ENCODE results near the gene FSTL5.

FSTL5 gene

DNA sequence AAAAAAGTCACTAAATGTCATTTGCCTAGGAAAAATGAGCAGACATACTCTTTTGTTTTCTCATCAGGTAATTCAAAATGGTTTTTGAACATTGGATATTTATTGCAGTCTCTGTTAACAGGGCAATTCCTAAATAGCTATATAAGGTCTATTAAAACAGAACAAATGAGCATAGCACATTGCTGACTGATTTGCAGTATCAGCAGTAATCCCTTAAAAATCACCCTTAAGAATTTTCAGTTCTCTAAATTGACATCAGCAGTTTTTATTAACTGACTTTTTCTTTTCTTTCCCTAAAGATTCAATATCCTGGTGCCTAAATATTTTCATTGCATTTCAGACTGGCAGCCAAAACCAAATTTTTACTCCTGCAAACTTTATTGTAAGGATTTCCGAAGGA lies 270.2 kb downstream of the FSTL5 start:
- no peaks in the 10 kb centered on the region for H3K36me3 Mint-ChIP-seq (ENCODE audit: low read depth)
- H3K4me3 Mint-ChIP-seq: no peak overlapping the region
- H3K9me3 Mint-ChIP-seq: no peaks in the 10 kb centered on the region

DNA sequence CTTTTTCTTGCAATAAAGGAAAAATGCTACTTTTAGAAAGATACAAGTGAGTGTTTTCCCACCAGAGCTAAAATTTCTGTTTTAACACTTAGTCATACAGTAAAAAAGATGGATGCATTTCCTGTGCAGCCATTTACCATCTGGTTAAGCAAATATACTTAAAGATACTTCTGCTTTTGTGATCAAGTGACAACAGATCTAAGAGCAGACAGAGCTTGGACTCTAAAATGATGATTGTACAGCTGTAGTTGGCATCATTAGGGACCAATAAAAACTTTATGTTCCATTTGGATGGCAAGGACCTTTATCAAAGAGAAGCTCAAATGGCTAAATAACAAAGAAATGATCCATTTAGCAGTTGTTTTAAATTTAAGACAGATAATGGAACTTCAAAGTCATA lies 270.8 kb downstream of the FSTL5 start:
- no peak for ATAC-seq
- H3K27me3 Mint-ChIP-seq: no peaks in the 10 kb centered on the region
- H3K9me3 Mint-ChIP-seq: no peaks in the 10 kb centered on the region
- H3K4me3 Mint-ChIP-seq: no peak overlapping the region
- H3K36me3 Mint-ChIP-seq (ENCODE audit: low read depth): no peaks in the 10 kb centered on the region
- no peak overlapping the region for H3K27ac Mint-ChIP-seq
- no peak for DNase-seq
- H3K4me1 Mint-ChIP-seq: no peaks in the 10 kb centered on the region

More for the DNA sequence above, 270.2 kb downstream of the FSTL5 start:
- DNase-seq (no peak), ATAC-seq (no peak)
- Mint-ChIP-seq H3K4me1 (no peaks in the 10 kb centered on the region), H3K27ac (no peak overlapping the region), H3K27me3 (no peaks in the 10 kb centered on the region)

DNA sequence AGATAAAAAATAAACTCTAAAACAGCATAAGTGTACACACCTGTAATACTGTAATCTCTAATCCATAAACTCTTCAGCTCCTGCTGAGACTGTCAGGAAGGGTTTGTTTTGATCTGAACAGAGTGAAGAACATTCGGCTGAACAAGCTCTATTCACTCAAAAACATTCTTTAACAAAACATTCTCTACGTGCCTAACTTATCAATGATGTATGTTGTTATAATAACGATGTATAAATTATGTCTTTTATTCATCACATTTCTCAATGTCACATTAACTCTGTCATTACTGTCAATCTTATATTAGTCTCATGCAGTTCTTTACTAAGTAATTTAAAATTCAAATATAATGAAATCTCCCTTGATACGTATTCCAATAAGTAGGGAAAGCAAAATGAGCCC lies 280.6 kb downstream of the FSTL5 start:
- H3K4me3 Mint-ChIP-seq: no peak overlapping the region
- H3K9me3 Mint-ChIP-seq: no peaks in the 10 kb centered on the region
- H3K27me3 Mint-ChIP-seq: no peaks in the 10 kb centered on the region
- ATAC-seq (no peak), DNase-seq (no peak)
- H3K36me3 Mint-ChIP-seq (ENCODE audit: low read depth): no peaks in the 10 kb centered on the region
- no peaks in the 10 kb centered on the region for H3K4me1 Mint-ChIP-seq
- no peak overlapping the region for H3K27ac Mint-ChIP-seq

DNA sequence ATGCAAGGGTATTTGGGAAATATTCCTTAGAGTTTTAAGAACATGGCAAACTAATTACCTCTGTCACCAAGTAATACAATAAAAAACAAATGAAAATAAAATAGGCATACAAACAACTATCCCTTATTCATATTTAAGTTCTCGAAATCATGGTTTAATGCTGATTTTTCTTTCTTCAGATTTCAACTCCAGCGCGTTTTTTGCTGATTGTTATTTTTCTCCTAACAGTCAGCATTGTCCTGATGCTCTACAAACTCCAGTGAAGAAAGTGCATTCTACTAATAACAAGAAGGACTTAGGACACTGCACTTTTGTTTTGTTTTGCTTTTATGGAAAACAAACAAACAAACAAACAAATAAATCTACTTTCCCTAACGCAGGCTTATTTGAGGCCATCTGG lies 282.4 kb downstream of the FSTL5 start:
- Mint-ChIP-seq H3K4me3 (no peak overlapping the region), H3K27me3 (no peaks in the 10 kb centered on the region), H3K27ac (no peak overlapping the region), H3K4me1 (no peaks in the 10 kb centered on the region), H3K9me3 (no peaks in the 10 kb centered on the region), H3K36me3 (ENCODE audit: low read depth) (no peaks in the 10 kb centered on the region)
- ATAC-seq: no peak
- DNase-seq: no peak

DNA sequence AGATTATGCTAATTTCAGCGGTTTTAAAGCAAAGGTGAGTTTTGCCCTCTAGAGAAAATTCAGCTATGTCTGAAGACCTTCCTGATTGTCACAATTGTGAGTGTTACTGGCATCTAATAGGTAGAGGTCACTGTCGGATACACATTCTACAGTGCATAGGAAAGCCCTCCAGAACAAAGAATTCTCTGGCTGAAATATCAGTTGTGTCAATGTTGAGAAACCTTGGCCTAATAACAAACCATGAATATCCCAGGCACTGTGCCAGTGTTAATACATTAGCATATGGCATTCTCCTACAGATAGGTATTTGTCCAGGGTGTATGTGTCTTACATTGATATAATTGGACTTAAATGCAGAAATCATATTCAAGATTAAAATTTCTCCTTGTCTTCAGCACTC lies 294.3 kb downstream of the FSTL5 start:
- no peak overlapping the region for H3K27ac Mint-ChIP-seq
- H3K27me3 Mint-ChIP-seq: no peaks in the 10 kb centered on the region
- ATAC-seq: no peak
- H3K4me1 Mint-ChIP-seq: no peaks in the 10 kb centered on the region
- H3K4me3 Mint-ChIP-seq: no peak overlapping the region
- peaks cover 6% of the 10 kb centered on the region for H3K9me3 Mint-ChIP-seq
- DNase-seq: no peak
- no peaks in the 10 kb centered on the region for H3K36me3 Mint-ChIP-seq (ENCODE audit: low read depth)

DNA sequence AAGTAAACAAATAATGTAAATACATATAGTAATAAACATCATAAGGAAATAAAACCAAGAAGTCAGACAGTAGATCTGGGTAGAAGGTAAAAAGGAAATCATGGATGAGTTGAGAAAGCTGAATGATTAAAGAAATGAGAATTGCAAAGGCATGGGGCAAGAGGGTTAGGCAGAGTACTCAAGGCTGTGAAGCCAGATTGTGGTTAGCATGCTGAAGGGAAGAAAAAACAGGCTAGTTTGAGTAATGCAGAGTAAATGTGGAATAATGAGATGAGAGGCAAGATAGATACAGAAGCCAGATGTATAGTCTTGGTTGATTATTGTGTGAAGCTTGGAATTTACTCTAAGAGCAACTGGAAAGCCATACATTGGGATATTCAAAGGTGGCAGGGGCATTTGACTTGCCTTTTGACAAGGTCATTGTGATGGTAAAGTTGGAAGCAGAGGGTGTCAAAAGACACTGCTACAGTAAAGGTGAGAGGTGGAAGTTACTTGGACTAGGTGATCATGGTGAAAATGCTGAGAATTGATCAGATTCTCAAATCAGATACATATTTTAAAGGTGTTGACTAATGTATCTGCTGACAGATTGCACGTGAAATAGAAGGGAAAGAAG lies 307.0 kb downstream of the FSTL5 start:
- Mint-ChIP-seq H3K36me3 (ENCODE audit: low read depth) (no peaks in the 10 kb centered on the region), H3K9me3 (peaks cover 4% of the 10 kb centered on the region), H3K4me3 (no peak overlapping the region), H3K27ac (no peak overlapping the region), H3K4me1 (no peaks in the 10 kb centered on the region), H3K27me3 (no peaks in the 10 kb centered on the region)
- ATAC-seq (no peak), DNase-seq (no peak)

DNA sequence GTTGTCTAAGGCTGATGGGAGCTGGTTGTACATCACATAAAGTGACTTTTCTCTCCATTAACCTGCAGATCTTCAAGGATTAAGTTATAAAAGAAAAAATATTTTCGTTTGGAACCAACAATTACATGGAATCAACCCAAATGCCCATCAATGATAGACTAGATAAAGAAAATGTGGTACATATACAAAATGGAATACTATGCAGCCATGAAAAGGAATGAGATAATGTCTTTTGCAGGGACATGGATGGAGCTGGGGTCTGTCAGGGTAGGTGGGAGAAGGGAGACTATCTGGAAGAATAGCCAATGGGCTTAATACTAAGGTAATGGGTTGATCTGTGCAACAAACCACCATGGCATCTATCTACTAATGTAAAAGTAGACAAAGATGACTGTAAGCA lies 313.2 kb downstream of the FSTL5 start:
- Mint-ChIP-seq H3K4me3 (no peak overlapping the region), H3K27me3 (no peaks in the 10 kb centered on the region), H3K36me3 (ENCODE audit: low read depth) (no peaks in the 10 kb centered on the region), H3K27ac (no peak overlapping the region), H3K9me3 (peaks cover 4% of the 10 kb centered on the region), H3K4me1 (no peaks in the 10 kb centered on the region)
- ATAC-seq: no peak
- DNase-seq: no peak

DNA sequence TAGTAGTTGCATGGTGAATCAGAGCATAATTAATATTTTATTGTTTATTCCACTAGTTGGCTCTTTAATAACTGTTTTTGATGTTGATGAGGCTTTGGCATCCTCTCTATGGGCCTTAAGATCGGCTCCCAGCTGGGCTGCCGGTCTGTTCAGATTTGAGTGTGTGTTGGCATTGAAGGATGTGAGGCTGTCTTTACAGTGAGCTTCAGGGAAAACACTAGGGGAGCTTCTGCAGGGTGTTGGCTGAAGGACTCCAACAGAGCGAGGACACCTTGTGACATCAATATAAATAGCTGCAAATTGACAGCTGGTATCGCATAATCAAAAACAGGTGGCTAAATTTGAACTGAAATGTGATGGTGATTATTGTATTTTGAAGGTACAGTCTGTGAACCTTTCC lies 322.0 kb downstream of the FSTL5 start:
- Mint-ChIP-seq H3K27ac (no peak overlapping the region), H3K4me1 (no peaks in the 10 kb centered on the region), H3K9me3 (peaks cover 3% of the 10 kb centered on the region), H3K36me3 (ENCODE audit: low read depth) (no peaks in the 10 kb centered on the region), H3K27me3 (no peaks in the 10 kb centered on the region), H3K4me3 (no peak overlapping the region)
- no peak for DNase-seq
- ATAC-seq: no peak

DNA sequence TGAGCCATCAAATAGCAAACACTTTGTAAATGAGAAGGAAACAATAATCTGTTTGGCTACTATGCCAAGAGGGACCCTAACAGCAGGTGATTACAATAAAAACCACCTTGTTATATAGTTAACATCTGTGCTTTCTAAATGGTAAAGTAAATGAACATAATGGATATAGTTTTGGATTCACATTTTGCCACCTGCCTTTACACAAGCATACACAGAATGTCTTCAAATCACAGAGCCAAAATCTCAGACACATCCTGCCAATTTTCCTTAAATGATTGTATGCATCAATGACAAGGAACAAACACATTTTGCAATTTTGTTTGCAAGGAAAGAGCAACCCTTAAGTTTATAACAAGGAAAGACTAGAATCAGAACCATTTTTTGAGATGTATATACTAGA lies 334.2 kb downstream of the FSTL5 start:
- DNase-seq (no peak), ATAC-seq (no peak)
- Mint-ChIP-seq H3K4me1 (no peaks in the 10 kb centered on the region), H3K27ac (no peak overlapping the region), H3K4me3 (no peak overlapping the region), H3K27me3 (no peaks in the 10 kb centered on the region), H3K9me3 (peaks cover 8% of the 10 kb centered on the region), H3K36me3 (ENCODE audit: low read depth) (no peaks in the 10 kb centered on the region)

DNA sequence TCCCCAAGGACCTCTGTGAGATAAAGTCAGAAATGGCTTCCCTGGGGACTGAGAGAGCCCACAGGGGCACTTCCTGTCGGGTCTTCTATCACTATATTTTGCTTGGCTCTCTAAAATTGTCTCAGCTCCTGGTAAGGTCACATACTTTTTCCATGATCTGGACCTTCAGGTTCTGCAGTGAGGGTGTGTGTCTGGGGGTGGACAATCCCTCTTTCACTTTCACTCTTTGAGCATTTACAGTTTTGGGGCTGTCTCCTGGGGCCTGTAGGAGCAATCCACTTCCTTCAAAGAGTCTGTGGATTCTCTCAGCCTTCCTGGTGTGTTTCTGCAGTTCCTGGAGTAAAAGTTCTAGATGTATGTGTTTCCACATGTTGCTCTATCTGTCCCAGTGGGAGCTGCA lies 335.7 kb downstream of the FSTL5 start:
- no peak overlapping the region for H3K27ac Mint-ChIP-seq
- H3K4me1 Mint-ChIP-seq: no peaks in the 10 kb centered on the region
- H3K9me3 Mint-ChIP-seq: peaks cover 8% of the 10 kb centered on the region
- no peaks in the 10 kb centered on the region for H3K27me3 Mint-ChIP-seq
- ATAC-seq (no peak), DNase-seq (no peak)
- no peak overlapping the region for H3K4me3 Mint-ChIP-seq
- H3K36me3 Mint-ChIP-seq (ENCODE audit: low read depth): no peaks in the 10 kb centered on the region

DNA sequence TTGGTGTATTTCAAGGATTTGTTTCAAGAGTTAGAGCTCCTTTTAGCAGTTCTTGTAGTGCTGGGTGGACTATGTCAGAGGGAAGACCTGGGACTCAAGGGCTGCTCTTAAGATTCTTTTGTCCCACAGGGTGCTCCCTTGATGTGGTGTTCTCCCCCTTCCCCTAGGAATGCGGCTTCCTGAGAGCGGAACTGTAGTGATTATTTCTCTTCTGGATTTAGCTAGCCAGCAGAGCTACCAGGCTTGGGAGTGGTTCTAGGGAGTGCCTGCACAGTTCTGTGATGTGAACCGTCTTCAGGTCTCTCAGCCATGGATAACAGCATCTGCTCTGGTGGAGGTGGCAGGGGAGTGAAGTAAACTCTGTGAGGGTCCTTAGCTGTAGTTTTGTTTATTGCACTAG lies 336.8 kb downstream of the FSTL5 start:
- Mint-ChIP-seq H3K27me3 (no peaks in the 10 kb centered on the region), H3K9me3 (peaks cover 8% of the 10 kb centered on the region), H3K36me3 (ENCODE audit: low read depth) (no peaks in the 10 kb centered on the region), H3K4me1 (no peaks in the 10 kb centered on the region), H3K4me3 (no peak overlapping the region), H3K27ac (no peak overlapping the region)
- ATAC-seq: no peak
- no peak for DNase-seq

DNA sequence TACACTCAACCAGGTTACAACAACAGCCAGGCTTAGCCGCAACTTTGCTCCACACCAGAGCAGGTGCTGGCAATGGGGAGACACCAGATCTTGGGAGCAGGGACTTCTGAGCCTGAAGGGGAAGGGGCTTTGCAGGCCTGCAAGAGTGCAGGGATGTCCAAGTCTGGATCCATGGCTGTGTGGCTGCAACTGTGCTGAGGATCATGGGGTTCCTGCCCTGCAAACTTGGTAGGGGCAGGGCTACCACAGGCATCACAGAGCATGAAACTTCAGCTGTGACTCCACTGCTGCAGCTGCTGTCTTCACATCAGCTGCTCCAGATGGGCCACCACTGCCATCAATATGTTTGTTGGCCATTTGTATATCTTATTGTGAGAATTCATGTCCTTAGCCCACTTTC lies 340.4 kb downstream of the FSTL5 start:
- no peak for DNase-seq
- Mint-ChIP-seq H3K27me3 (no peaks in the 10 kb centered on the region), H3K36me3 (ENCODE audit: low read depth) (no peaks in the 10 kb centered on the region), H3K4me1 (no peaks in the 10 kb centered on the region), H3K4me3 (no peak overlapping the region), H3K9me3 (peaks cover 12% of the 10 kb centered on the region), H3K27ac (no peak overlapping the region)
- ATAC-seq: no peak

DNA sequence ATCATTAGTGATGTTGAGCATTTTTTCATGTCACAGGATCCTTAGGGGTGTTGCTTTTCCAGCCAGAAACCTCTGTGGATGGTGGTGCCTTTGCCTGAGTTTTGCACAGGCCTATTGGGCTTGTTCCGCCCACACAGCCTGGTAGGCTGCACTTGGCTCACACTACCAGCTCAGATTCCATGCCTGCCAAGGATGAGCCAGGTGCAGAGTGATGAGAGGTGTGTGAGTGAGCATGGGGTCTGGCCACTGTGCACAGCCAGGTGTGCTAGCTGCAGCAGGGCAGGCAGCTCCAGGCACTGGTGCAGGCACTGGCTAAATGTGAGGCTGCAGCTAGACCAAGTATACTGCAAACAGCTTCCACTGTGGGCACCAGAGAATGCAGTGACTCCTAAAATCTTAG lies 341.6 kb downstream of the FSTL5 start:
- no peak for ATAC-seq

DNA sequence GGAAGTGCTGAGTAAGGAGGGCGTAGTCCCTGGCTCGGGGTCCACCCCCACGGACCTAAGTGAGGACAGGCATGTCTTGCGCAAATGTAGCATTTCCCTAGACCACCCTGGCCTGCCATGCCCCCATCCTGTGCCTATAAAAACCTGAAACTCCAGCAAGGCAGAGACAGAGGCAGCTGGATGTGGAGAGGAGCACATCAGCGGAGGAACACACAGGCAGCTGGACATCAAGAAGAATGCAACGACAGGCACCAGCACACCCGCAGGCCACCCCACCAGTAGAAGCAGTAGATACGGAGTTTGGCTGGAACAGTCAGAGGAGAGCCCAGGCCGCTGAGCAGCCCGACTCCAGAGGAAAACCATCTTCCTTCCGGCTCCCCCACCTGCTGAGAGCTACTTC lies 345.9 kb downstream of the FSTL5 start:
- no peak overlapping the region for H3K27ac Mint-ChIP-seq
- H3K27me3 Mint-ChIP-seq: no peaks in the 10 kb centered on the region
- H3K36me3 Mint-ChIP-seq (ENCODE audit: low read depth): no peaks in the 10 kb centered on the region
- no peaks in the 10 kb centered on the region for H3K4me1 Mint-ChIP-seq
- H3K4me3 Mint-ChIP-seq: no peak overlapping the region
- H3K9me3 Mint-ChIP-seq: peaks cover 4% of the 10 kb centered on the region
- no peak for ATAC-seq
- DNase-seq: no peak

More for the DNA sequence above, 341.6 kb downstream of the FSTL5 start:
- no peak overlapping the region for H3K4me3 Mint-ChIP-seq
- H3K36me3 Mint-ChIP-seq (ENCODE audit: low read depth): no peaks in the 10 kb centered on the region
- H3K9me3 Mint-ChIP-seq: peaks cover 12% of the 10 kb centered on the region
- DNase-seq: no peak
- no peak overlapping the region for H3K27ac Mint-ChIP-seq
- no peaks in the 10 kb centered on the region for H3K27me3 Mint-ChIP-seq
- H3K4me1 Mint-ChIP-seq: no peaks in the 10 kb centered on the region

DNA sequence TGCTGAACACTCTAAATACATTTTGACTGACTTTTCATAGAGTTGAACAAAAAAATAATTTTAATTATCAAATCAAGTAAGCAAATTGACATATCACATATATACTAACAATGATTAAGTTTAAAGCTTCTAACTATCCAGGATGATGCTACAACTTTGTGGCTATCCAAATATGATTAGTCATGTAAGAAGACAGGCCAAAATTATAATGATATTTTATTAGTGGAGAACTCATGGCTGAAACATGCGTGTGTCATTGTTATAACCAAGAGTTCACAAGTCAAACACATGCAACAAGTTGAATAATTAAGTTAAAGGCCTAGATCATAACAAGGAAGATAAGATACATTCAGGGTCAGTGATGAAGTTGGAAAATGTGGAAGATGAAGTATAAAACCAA lies 346.8 kb downstream of the FSTL5 start:
- Mint-ChIP-seq H3K36me3 (ENCODE audit: low read depth) (no peaks in the 10 kb centered on the region), H3K4me3 (no peak overlapping the region), H3K4me1 (no peaks in the 10 kb centered on the region), H3K9me3 (peaks cover 4% of the 10 kb centered on the region), H3K27me3 (no peaks in the 10 kb centered on the region), H3K27ac (no peak overlapping the region)
- ATAC-seq: no peak
- no peak for DNase-seq

DNA sequence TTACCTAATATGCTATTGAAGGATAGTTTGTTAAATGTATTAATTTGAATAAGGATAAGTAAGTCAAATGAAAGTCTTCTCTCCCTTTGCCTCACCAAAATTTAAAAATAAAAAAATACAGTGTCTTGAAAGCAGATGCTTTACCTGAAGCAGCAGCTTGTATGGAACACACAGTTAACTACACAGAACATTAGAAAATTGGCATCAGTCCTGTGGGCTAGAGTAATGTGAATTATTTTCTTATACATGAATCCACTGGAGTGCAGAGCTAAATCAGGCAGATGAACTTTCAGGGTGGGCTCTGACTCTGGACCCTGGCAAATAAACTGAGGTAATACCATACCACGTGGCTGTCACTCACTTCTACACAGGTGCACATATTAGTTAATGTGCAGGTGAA lies 348.0 kb downstream of the FSTL5 start:
- Mint-ChIP-seq H3K27ac (no peak overlapping the region), H3K4me1 (no peaks in the 10 kb centered on the region), H3K36me3 (ENCODE audit: low read depth) (no peaks in the 10 kb centered on the region), H3K9me3 (peaks cover 7% of the 10 kb centered on the region), H3K27me3 (no peaks in the 10 kb centered on the region), H3K4me3 (no peak overlapping the region)
- DNase-seq (no peak), ATAC-seq (no peak)

All from activated naive CD8-positive, alpha-beta T cell treated with anti-CD3 and anti-CD28 coated beads, Interleukin-2, amount 50 U/mL, for 24 hours (primary cell).